HG03520 (cell line): Measurements from ENCODE around the gene TXNDC16.
A peak's percentile ranks its signal among the peaks of the same experiment; 100 is the strongest.
"Not testable (repeated sequence)": the region's sequence is repeated elsewhere in the genome, so short reads cannot be mapped to it uniquely, and the experiment has no call there.

Experiments
- ATAC-seq: cut with Tn5 transposase; IDR thresholded peaks from one replicate; pipeline ENCODE4 v1.9.1; 2021; ENCODE audit warnings: mild to moderate bottlenecking, moderate library complexity; ENCODE audit not compliant: unreplicated experiment

The TXNDC16 gene, protein sequence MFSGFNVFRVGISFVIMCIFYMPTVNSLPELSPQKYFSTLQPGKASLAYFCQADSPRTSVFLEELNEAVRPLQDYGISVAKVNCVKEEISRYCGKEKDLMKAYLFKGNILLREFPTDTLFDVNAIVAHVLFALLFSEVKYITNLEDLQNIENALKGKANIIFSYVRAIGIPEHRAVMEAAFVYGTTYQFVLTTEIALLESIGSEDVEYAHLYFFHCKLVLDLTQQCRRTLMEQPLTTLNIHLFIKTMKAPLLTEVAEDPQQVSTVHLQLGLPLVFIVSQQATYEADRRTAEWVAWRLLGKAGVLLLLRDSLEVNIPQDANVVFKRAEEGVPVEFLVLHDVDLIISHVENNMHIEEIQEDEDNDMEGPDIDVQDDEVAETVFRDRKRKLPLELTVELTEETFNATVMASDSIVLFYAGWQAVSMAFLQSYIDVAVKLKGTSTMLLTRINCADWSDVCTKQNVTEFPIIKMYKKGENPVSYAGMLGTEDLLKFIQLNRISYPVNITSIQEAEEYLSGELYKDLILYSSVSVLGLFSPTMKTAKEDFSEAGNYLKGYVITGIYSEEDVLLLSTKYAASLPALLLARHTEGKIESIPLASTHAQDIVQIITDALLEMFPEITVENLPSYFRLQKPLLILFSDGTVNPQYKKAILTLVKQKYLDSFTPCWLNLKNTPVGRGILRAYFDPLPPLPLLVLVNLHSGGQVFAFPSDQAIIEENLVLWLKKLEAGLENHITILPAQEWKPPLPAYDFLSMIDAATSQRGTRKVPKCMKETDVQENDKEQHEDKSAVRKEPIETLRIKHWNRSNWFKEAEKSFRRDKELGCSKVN

DNA sequence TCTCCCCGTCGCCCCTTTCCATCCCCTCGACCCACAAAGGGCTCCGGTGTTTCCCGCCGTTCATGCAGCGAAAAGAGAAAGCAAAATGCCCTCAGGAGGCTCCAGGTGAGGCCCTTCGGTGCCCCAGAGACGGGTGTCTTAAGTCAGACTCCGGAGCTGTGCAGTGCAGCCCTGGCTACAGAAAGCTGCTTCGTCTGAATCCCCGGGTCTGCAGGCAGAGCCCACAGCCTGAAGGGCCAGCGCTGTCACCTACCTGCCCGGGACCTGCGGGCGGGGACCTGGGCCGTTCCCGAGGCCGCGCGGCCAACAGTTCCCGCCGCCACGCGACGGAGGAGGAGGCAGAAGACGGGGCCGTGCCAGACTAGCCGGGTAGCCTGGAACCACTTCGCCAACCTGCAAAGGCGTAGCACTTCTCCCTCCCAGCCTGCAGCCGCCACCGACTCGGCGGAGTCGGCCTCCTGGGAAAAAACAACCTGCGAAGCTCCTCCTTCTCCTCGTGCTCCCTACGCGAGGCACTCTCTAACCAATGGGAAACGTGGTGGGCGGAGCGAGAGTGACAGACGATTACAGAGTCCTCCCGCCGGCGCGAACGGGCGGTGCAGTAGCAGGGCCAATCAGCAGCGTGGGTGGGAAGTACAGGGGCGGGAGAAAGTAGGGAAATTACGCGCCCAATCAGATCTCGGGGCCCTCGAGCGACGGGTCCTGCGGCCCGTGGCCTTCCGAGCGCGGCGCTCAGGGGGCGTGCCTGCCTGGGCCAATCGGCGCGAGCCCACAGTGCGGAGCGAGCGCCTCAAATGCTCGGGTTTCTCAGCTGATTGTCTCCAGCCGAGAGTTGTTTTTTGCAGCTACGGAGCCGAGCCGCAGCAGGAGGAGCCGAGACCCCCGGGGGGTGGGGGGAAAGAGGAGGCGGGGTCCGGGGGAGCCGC is at the start of gene TXNDC16, which contains the start of gene GPR137C:
TXNDC16 (minus strand) TSS at position 443 of the 926 bp plus-strand sequence. CDS start 8,948 bp downstream, outside the sequence.
GPR137C (plus strand) TSS at position 774 of the 926 bp plus-strand sequence. CDS start 312 bp downstream, outside the sequence.
- peak; percentile 96 for ATAC-seq

DNA sequence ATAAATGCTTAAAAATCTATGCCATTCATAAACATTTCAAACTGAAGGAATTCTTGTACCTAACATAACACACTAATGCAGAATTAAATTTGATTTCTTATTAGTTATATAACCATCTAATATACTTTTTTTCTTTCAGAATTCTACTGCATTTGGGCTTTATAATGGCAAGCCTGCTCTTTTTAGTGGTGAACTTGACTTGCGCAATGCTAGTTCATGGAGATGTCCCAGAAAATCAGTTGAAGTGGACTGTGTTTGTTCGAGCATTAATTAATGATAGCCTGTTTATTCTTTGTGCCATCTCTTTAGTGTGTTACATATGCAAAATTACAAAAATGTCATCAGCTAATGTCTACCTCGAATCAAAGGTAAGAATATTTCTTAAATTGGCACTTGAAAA is 47.7 kb upstream of the TXNDC16 start:
- ATAC-seq = no peak

GRCh38 chr14:52598568-52598967 is 46.3 kb upstream of the TXNDC16 start:
- no peak for ATAC-seq

DNA sequence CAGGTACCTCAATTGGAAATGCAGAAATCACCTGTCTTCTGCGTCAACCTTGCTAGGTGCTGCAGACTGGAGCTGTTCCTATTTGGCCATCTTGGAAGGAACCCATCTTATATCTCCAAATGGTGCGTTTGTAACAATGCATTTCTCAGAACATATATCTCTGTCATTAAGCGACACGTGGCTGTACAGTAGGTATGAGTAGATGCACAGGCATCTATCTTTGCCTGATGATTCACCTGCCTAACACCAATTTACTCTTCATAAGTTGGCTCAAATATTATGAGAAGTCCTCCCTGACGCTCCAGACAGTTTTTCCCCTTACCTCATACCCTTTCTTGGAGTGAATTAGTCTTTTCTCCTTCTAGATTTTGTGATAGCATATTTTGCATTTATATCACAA is 44.6 kb upstream of the TXNDC16 start:
- no peak for ATAC-seq

GRCh38 chr14:52596320-52596719 is 44.0 kb upstream of the TXNDC16 start:
- no peak for ATAC-seq

- no peak for ATAC-seq
Measured at GRCh38 chr14:52590318-52590717, 38.0 kb upstream of the TXNDC16 start.

- ATAC-seq = no peak
Measured at GRCh38 chr14:52589646-52590045, 37.3 kb upstream of the TXNDC16 start.

- ATAC-seq = no peak
Measured at GRCh38 chr14:52583544-52583943, 31.2 kb upstream of the TXNDC16 start.

- no peak for ATAC-seq
Measured at GRCh38 chr14:52575858-52576257, 23.6 kb upstream of the TXNDC16 start.

DNA sequence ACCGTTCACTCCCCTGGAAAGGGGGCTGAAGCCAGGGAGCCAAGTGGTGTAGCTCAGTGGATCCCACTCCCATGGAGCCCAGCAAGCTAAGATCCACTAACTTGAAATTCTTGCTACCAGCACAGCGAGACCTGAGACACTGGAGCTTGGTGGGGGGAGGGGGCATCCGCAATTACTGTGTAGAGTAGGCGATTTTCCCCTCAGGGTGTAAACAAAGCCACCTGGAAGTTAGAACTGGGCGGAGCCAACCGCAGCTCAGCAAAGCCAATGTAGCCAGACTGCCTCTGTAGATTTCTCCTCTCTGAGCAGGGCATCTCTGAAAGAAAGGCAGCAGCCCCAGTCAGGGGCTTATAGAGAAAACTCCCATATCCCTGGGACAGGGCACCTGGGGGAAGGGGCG is 16.1 kb upstream of the TXNDC16 start:
- ATAC-seq = not testable (repeated sequence)

- no peak for ATAC-seq
Measured at GRCh38 chr14:52563120-52563519, 10.8 kb upstream of the TXNDC16 start.

- ATAC-seq = no peak
Measured at GRCh38 chr14:52558688-52559087, 6.4 kb upstream of the TXNDC16 start.

DNA sequence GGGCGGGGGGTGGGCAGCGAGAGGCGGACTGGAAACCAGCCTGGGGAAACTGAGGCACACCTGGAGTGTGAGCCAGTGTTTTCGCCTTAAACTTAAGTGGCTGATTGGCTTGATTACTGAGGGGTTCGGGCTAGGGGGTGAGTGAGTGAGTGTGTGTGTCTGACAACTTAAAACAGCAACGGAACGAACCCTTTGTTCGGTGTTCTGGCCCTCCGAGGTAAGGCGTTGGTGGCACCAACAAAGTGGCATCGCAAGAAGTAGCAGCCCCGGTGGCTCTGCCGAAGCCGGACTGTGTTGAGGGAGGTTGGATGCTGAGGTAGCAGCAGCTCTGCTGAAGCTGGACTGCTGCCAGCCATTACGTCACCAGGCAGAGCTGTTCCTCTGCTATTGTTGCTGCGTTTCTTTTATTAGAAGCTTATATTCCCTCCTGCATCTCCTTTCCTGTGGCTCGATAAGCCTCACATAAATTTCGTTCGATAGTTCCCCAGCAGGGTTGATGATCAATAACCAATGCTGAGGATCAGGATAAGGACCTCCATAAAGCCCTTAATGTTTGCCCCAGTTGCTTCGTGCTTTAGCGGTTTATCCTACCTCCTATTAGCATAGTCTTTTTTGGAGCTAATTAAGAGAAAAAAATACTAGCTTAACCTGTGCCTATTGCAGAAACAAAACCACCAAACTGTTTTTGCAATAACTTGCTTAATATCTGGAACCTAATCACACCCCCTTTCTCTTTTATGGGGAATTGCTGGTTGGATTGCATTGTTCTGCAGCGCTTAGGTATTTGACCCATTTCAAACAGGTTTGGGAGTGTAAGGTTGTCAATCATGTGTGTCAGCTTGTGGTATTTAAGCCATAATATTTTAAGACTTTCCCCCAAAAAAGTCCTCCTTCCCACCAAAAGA is 1.6 kb upstream of the TXNDC16 start:
- no peak for ATAC-seq

- ATAC-seq = peak; percentile 17
Measured at GRCh38 chr14:52553002-52553670, 831 bp upstream of the TXNDC16 start.

DNA sequence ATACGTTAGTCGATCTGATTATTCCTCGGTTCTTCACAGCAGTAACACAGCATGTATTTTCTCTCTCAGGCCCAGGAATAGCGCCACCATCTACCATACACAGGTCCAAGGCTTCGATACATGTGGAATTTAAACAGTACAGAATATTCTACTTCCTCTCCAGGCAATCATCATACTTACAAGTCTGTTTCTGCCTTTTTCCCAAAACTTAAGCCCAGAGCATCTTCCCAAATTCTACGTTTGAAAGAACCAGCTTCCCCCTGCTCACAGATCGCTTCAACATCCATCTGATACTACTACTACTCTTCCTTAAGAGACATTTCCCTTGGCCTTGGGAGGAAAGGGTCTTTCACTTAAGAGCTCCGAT is 626 bp downstream of the TXNDC16 start:
- ATAC-seq = no peak

DNA sequence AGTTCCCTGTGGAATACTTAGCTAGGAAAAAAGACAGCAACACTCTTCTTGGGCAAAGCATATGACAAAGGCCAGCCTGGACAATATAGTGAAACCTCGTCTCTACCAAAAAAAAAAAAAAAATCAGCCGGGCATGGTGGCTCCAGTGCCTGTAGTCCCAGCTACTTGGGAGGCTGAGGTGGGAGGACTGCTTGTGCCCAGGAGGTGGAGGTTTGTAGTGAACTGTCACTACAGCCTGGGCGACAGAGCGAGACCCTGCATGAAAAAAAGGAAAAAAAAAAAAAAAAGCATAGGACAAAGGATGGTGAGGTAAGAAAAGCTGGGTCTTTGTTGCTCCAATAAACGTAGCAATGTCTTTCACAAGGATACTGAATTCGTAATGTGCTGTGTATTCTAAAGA is 1.1 kb downstream of the TXNDC16 start:
- no peak for ATAC-seq

DNA sequence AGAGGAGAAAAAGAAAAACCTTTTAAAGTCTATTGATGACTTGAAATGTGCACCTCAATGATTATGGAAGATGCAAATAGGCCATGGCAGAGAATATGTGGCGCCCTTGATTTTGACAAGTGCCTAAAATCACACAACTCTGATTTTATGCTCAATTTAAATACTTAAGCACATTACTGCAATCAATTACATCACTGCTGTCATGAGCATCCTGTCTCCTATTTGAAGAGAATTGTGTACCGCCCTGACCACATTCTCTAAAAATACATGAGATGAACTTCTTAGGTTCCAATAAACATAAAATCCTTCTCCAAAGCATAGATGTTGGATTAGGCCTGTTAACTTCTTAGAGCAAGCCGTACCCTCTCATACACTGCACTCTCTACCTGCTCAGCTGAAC is 1.6 kb downstream of the TXNDC16 start:
- ATAC-seq = no peak

DNA sequence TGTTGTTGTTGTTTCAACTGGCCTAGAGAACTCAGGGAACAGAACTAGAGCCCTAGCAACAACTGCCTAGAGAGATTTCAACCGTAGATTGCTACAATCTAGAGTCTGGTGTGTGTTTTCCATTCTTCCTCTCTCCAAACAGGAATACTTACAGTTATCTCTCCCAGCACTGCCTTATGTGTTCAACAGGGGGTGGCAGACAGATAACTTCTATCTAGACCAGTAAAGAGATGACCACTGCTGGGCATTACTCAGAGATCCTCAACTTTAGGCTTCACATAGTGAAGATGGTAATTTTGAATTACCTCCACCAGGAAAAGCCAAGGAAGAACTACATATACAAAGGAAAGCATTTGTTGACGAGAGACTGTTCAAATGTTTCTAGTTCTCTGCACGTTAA is 4.8 kb downstream of the TXNDC16 start:
- no peak for ATAC-seq

GRCh38 chr14:52547027-52547426 is 5.3 kb downstream of the TXNDC16 start:
- ATAC-seq = no peak
